DOHH2 (cell line): ENCODE data around the gene RASA2.

Experiments used
- H3F3A ChIP-seq: fragments of 200-600 bp; sonication (generic), shearing (Covaris generic); 2 replicates; pipeline ENCODE4 v1.6.0; 2016; ENCODE audit warnings: antibody characterized with exemption, mild to moderate bottlenecking; ENCODE audit not compliant: control insufficient read depth, insufficient read depth
- H3K27ac ChIP-seq: fragments of 200-600 bp; sonication (generic); 2 replicates; pipeline ENCODE4 v1.5.1; 2014; ENCODE audit warnings: low read depth, mild to moderate bottlenecking, low read length, moderate library complexity
- H3K27me3 ChIP-seq: fragments of 200-600 bp; sonication (generic); 2 replicates; pipeline ENCODE4 v1.6.1; 2014; ENCODE audit warnings: mild to moderate bottlenecking, low read length, mixed read lengths; ENCODE audit not compliant: control insufficient read depth
- H3K36me3 ChIP-seq: fragments of 200-600 bp; sonication (generic); 2 replicates; pipeline ENCODE4 v1.6.1; 2014; ENCODE audit warnings: mild to moderate bottlenecking, low read length, moderate library complexity, mixed read lengths; ENCODE audit not compliant: control insufficient read depth
- H3K4me1 ChIP-seq: fragments of 200-600 bp; sonication (generic); 2 replicates; pipeline ENCODE4 v1.6.1; 2014; ENCODE audit warnings: mild to moderate bottlenecking, low read length, mixed read lengths; ENCODE audit not compliant: control insufficient read depth
- H3K4me2 ChIP-seq: fragments of 200-600 bp; sonication (generic); 2 replicates; pipeline ENCODE4 v1.6.0; 2014; ENCODE audit warnings: mild to moderate bottlenecking, low read length, moderate library complexity
- H3K4me3 ChIP-seq: fragments of 200-600 bp; sonication (generic); 2 replicates; pipeline ENCODE4 v1.5.1; 2014; ENCODE audit warnings: mild to moderate bottlenecking, low read length, mixed read lengths
- H3K79me2 ChIP-seq: fragments of 200-600 bp; sonication (generic); 2 replicates; pipeline ENCODE4 v1.6.1; 2014; ENCODE audit warnings: mild to moderate bottlenecking, low read length, mixed read lengths; ENCODE audit not compliant: control insufficient read depth
- H3K9me2 ChIP-seq: fragments of 200-600 bp; sonication (generic); replicated peaks from 2 replicates; pipeline ENCODE4 v1.6.1; 2014; ENCODE audit warnings: mild to moderate bottlenecking, low read length, mixed read lengths; ENCODE audit not compliant: control insufficient read depth
- H3K9me3 ChIP-seq: fragments of 200-600 bp; sonication (generic); 2 replicates; pipeline ENCODE4 v1.6.1; 2014; ENCODE audit warnings: antibody characterized with exemption, low read length, mixed read lengths; ENCODE audit not compliant: control insufficient read depth, insufficient read depth
- H4K20me1 ChIP-seq: fragments of 200-600 bp; sonication (generic); 2 replicates; pipeline ENCODE4 v1.6.0; 2014; ENCODE audit warnings: low read depth, mild to moderate bottlenecking, antibody characterized with exemption, low read length, moderate library complexity; ENCODE audit not compliant: control insufficient read depth, insufficient read depth
- EZH2phosphoT487 ChIP-seq: fragments of 200-600 bp; sonication (generic); IDR thresholded peaks from 2 replicates; pipeline ENCODE4 v1.6.1; 2017; ENCODE audit warnings: borderline replicate concordance, mild to moderate bottlenecking, antibody characterized with exemption, low read length, moderate library complexity, mixed read lengths
- TF ChIP-seq, protein P1 (sequence below): fragments of 200-600 bp; sonication (generic); IDR thresholded peaks from one replicate; pipeline ENCODE4 v1.5.1; 2014; ENCODE audit warnings: antibody characterized with exemption, mild to moderate bottlenecking, low read depth, low read length; ENCODE audit not compliant: poor library complexity, severe bottlenecking

RASA2 gene

DNA sequence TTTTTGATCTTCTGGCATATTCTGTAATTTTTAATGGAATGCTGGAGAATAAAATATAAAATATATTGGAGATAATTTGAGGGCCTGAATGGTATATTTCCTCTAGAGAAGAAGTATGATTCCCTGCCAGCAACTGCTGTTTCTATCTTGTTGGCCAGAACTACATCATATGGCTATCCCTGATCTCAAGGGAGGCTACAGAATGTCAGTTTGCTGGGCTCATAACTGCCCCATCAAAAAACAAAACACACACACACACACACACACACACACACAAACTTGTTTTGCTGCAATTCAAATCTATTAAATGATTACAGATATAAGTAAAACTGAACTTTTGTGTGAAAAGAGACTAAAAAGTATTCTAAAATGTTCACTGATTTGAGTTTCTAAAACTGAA lies 51.0 kb downstream of the RASA2 start:
- H3K4me3 ChIP-seq, result no peak overlapping the region
- H3K9me3 ChIP-seq, result peaks cover 8% of the 10 kb centered on the region; the same call in 1 of the 2 replicates
- H3K27ac ChIP-seq, result no peak overlapping the region
- no peaks in the 10 kb centered on the region for H3K79me2 ChIP-seq
- no peaks in the 10 kb centered on the region for H4K20me1 ChIP-seq
- no peaks in the 10 kb centered on the region for H3K27me3 ChIP-seq
- H3K9me2 ChIP-seq, result no peaks in the 10 kb centered on the region
- no peak for TF ChIP-seq EZH2phosphoT487
- TF ChIP-seq, protein P1, sequence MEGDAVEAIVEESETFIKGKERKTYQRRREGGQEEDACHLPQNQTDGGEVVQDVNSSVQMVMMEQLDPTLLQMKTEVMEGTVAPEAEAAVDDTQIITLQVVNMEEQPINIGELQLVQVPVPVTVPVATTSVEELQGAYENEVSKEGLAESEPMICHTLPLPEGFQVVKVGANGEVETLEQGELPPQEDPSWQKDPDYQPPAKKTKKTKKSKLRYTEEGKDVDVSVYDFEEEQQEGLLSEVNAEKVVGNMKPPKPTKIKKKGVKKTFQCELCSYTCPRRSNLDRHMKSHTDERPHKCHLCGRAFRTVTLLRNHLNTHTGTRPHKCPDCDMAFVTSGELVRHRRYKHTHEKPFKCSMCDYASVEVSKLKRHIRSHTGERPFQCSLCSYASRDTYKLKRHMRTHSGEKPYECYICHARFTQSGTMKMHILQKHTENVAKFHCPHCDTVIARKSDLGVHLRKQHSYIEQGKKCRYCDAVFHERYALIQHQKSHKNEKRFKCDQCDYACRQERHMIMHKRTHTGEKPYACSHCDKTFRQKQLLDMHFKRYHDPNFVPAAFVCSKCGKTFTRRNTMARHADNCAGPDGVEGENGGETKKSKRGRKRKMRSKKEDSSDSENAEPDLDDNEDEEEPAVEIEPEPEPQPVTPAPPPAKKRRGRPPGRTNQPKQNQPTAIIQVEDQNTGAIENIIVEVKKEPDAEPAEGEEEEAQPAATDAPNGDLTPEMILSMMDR, result no peak
- H3K4me2 ChIP-seq, result no peak overlapping the region
- no peaks in the 10 kb centered on the region for H3K4me1 ChIP-seq
- H3F3A ChIP-seq, result no peaks in the 10 kb centered on the region
- peaks cover 44% of the 10 kb centered on the region for H3K36me3 ChIP-seq

DNA sequence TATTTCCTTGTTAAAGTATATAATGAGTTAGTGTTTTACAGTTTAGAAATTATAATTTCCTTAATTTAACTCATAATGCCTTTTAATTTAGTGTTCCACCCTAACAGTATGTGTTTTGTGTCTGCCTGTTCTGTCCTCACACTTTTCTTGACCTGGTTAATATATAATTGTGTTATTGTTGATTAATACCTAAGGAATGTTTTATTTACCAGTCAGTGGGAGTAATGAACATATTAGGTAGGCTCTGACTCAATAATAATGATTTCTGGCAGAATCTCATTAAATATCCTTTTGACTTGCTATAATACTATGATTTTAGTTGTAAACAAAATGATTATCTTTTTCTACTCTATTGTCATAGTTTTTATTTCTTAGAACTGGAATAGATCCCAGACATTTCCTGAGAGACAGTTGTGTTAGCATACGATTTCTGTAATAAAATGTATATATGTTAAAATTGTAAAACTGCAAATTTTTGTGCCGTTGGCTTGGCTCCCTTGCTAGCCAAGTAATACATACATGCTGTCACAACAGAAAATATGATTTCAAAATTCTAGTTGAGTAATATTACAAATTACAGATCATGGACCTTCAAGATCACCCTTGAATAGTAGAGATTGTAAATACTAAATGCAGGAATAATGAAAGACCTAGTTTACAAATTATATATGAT lies 51.9 kb downstream of the RASA2 start:
- H3K4me3 ChIP-seq, result no peak overlapping the region
- no peaks in the 10 kb centered on the region for H3K4me1 ChIP-seq
- peaks cover 49% of the 10 kb centered on the region for H3K36me3 ChIP-seq
- TF ChIP-seq, protein P1, result no peak
- TF ChIP-seq EZH2phosphoT487, result no peak
- peaks cover 8% of the 10 kb centered on the region; the same call in 1 of the 2 replicates for H3K9me3 ChIP-seq
- no peaks in the 10 kb centered on the region for H4K20me1 ChIP-seq
- no peaks in the 10 kb centered on the region for H3K9me2 ChIP-seq
- H3F3A ChIP-seq, result no peaks in the 10 kb centered on the region
- no peak overlapping the region for H3K27ac ChIP-seq
- H3K79me2 ChIP-seq, result no peaks in the 10 kb centered on the region
- H3K4me2 ChIP-seq, result no peak overlapping the region
- H3K27me3 ChIP-seq, result no peaks in the 10 kb centered on the region

DNA sequence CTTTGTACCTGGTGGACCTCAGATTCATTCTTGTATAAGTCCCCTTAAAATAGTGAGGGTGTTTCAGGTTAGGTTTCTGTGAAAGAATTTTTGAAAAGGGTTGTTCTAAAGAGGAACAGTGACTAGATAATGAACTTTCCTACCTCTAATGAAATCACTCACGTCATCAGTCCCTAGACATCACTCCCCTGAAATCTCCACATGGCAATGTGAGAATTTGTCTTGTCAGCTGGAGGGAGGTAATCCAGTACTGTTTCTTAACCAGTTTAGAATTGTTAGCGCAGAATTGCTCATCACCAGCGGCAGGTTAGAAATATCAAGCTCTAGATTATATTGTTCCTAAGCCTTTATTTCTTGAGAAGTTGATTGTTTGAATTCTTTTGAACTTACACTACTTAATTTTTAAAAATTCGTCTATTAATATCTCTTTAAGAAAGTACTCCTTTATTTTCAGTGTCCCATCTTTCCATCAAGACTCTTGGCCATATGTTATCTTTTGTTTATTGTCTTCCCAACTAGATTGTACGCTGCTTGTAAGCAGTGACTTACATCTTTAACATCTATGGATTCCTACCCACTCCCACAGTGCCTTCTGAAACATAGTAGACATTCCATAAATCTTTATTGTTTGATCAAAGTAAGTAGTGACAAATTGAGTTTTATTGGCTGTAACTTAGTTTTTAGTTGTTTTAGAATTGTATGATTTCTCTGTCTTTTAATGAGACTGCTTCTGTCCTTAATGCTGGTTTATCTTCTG lies 52.8 kb downstream of the RASA2 start:
- TF ChIP-seq, protein P1, result no peak
- TF ChIP-seq EZH2phosphoT487, result no peak
- Histone ChIP-seq H4K20me1 (no peaks in the 10 kb centered on the region), H3K79me2 (no peaks in the 10 kb centered on the region), H3K9me2 (no peaks in the 10 kb centered on the region), H3F3A (no peaks in the 10 kb centered on the region), H3K4me3 (no peak overlapping the region), H3K9me3 (peaks cover 8% of the 10 kb centered on the region; the same call in 1 of the 2 replicates), H3K27me3 (no peaks in the 10 kb centered on the region), H3K36me3 (peaks cover 48% of the 10 kb centered on the region), H3K4me1 (no peaks in the 10 kb centered on the region), H3K27ac (no peak overlapping the region), H3K4me2 (no peak overlapping the region)
